Endothelial cell of umbilical vein (primary cell): ENCODE results near the gene CD2AP. TPM values are rescaled to one million over a fixed set of nuclear protein-coding genes. Genes with fewer than 3 reads are reported as not detected.

ENCODE experiments used
- BruUV-seq: library from RNA; stranded (reverse); fragments of 400-500 nt; replicated peaks from 2 replicates; lab custom pipeline; 2021; lab: Mats Ljungman, UMichigan
- CTCF ChIA-PET: fragments of 300-600, 350-600 bp; sonication (Branson Sonifier 250); formaldehyde crosslinking; loops from one replicate; lab custom pipeline; 2021; ENCODE audit warnings: antibody characterized with exemption, inconsistent platforms; lab: Charles Lee
- POLR2A ChIA-PET: fragments of 300-600, 350-600 bp; sonication (Branson Sonifier 250); formaldehyde crosslinking; loops from one replicate; lab custom pipeline; 2021; ENCODE audit warnings: antibody characterized with exemption, inconsistent platforms; lab: Charles Lee
- DNase-seq: peaks from one replicate; pipeline ENCODE4 v3.0.0-alpha.2; 2011; ENCODE audit warnings: low read depth, low spot score
- FAIRE-seq: peaks from 2 replicates; lab custom pipeline; 2011; peaks lifted over from hg19 to GRCh38; lab: Jason Lieb, UNC
- H2AFZ ChIP-seq: 2 replicates; pipeline ENCODE4 v1.6.0; 2012; ENCODE audit warnings: low read depth, low read length, control low read depth, inconsistent platforms
- H3K27ac ChIP-seq: 2 replicates; pipeline ENCODE4 v1.5.1; 2011; ENCODE audit warnings: low read depth, mild to moderate bottlenecking, control low read depth, low read length, moderate library complexity; ENCODE audit not compliant: insufficient read depth
- H3K27me3 ChIP-seq, 2 experiments: 2 replicates each; pipeline versions ENCODE4 v1.6.0 to v1.6.1; 2011; ENCODE audit warnings: low read length in 2 of 2, mixed read lengths in 1 of 2; ENCODE audit not compliant: control insufficient read depth in 2 of 2, insufficient read depth in 2 of 2
- H3K36me3 ChIP-seq, 2 experiments: 2 replicates in 1 of 2; 3 replicates in 1 of 2; pipeline ENCODE4 v1.5.1; 2011; ENCODE audit warnings: low read length in 2 of 2, mild to moderate bottlenecking in 1 of 2, moderate library complexity in 1 of 2; ENCODE audit not compliant: control insufficient read depth in 2 of 2, insufficient read depth in 2 of 2; ENCODE audit errors: extremely low read depth in 1 of 2
- H3K4me1 ChIP-seq: 3 replicates; pipeline ENCODE4 v1.5.1; 2011; ENCODE audit warnings: mild to moderate bottlenecking, low read length; ENCODE audit not compliant: control insufficient read depth, insufficient read depth; ENCODE audit errors: extremely low read depth
- H3K4me2 ChIP-seq: 2 replicates; pipeline ENCODE4 v1.6.1; 2011; ENCODE audit warnings: low read length, control low read depth, mixed read lengths; ENCODE audit not compliant: insufficient read depth
- H3K4me3 ChIP-seq, 3 experiments: fragments of 200-600 bp in 1 of 3; sonication (generic), shearing (Covaris generic) in 1 of 3; replicated peaks in 1 of 3; 2 replicates each; pipeline ENCODE4 v1.5.1; 2011 to 2016; ENCODE audit warnings: control low read depth in 3 of 3, low read length in 3 of 3, mild to moderate bottlenecking in 2 of 3, inconsistent platforms in 1 of 3, low read depth in 1 of 3, moderate library complexity in 1 of 3; ENCODE audit not compliant: insufficient read depth in 1 of 3
- H3K79me2 ChIP-seq: 2 replicates; pipeline ENCODE4 v1.6.0; 2012; ENCODE audit warnings: low read length, inconsistent platforms; ENCODE audit not compliant: control insufficient read depth, insufficient read depth
- H3K9ac ChIP-seq: replicated peaks from 2 replicates; pipeline ENCODE3; 2011; ENCODE audit warnings: low read length, control low read depth; ENCODE audit not compliant: insufficient read depth; ENCODE audit errors: extremely low read depth
- H3K9me1 ChIP-seq: replicated peaks from 3 replicates; pipeline ENCODE4 v1.6.0; 2011; ENCODE audit warnings: mild to moderate bottlenecking, low read length; ENCODE audit not compliant: control insufficient read depth, insufficient read depth; ENCODE audit errors: extremely low read depth
- H3K9me3 ChIP-seq: replicated peaks from 2 replicates; pipeline ENCODE4 v1.5.1; 2012; ENCODE audit warnings: low read length, inconsistent platforms; ENCODE audit not compliant: control insufficient read depth, insufficient read depth
- H4K20me1 ChIP-seq: replicated peaks from 2 replicates; pipeline ENCODE3; 2011; ENCODE audit warnings: mild to moderate bottlenecking, low read length; ENCODE audit not compliant: control insufficient read depth, insufficient read depth; ENCODE audit errors: extremely low read depth
- EZH2 ChIP-seq: IDR thresholded peaks from 2 replicates; pipeline ENCODE4 v1.6.1; 2012; ENCODE audit warnings: borderline replicate concordance, low read depth, mild to moderate bottlenecking, moderate library complexity, low read length, inconsistent platforms; ENCODE audit not compliant: severe bottlenecking
- FOS ChIP-seq: IDR thresholded peaks from 2 replicates; pipeline ENCODE4 v1.6.1; 2011; ENCODE audit warnings: mild to moderate bottlenecking, low read length, moderate library complexity, borderline replicate concordance; ENCODE audit not compliant: insufficient read depth
- GATA2 ChIP-seq: IDR thresholded peaks from 2 replicates; pipeline ENCODE4 v1.7.0; 2011; ENCODE audit warnings: low read depth, mild to moderate bottlenecking, moderate library complexity, mixed read lengths, low read length; ENCODE audit not compliant: insufficient read length, insufficient read depth
- JUN ChIP-seq: IDR thresholded peaks from 2 replicates; pipeline ENCODE4 v1.6.1; 2011; ENCODE audit warnings: borderline replicate concordance, low read depth; ENCODE audit not compliant: insufficient read length, insufficient read depth
- MAX ChIP-seq: IDR thresholded peaks from 2 replicates; pipeline ENCODE4 v1.6.1; 2011; ENCODE audit not compliant: insufficient read depth, insufficient read length
- MYC ChIP-seq: IDR thresholded peaks from one replicate; pipeline ENCODE4 v1.6.1; 2011; ENCODE audit warnings: mild to moderate bottlenecking, low read depth, low read length
- POLR2A ChIP-seq: IDR thresholded peaks from 2 replicates; pipeline ENCODE4 v1.6.1; 2012; ENCODE audit warnings: low read depth, mild to moderate bottlenecking, control low read depth, low read length
- POLR2AphosphoS5 ChIP-seq: IDR thresholded peaks from 2 replicates; pipeline ENCODE4 v1.6.1; 2012; ENCODE audit warnings: low read depth, mild to moderate bottlenecking, control low read depth, low read length, moderate library complexity; ENCODE audit not compliant: insufficient read depth
- dilution Hi-C: fragments of 300-500 bp; cut with MboI; formaldehyde crosslinking; loops from one replicate; pipeline ENCODE4 v1.15.0; 2019; ENCODE audit warnings: low sequenced_read_pairs; ENCODE audit not compliant: extremely low pct_ligation_motif_present
- intact Hi-C: fragments of 100-400 bp; cut with micrococcal nuclease; formaldehyde crosslinking; loops from one replicate; pipeline ENCODE4 v1.10.0; 2022
- polyA plus RNA-seq, 4 experiments: library from polyadenylated mRNA; depleted of rRNA in 3 of 4; stranded (reverse) in 3 of 4; unstranded in 1 of 4; fragments of >200 nt; gene quantifications; 2 replicates each; pipeline versions ENCODE4 v1.2.1 to v1.2.3, GENCODE V29; 2011 to 2012; ENCODE audit warnings: missing spikeins in 1 of 4
- total RNA-seq: library from RNA; stranded (reverse); gene quantifications from 2 replicates; pipeline ENCODE4 v1.2.3, GENCODE V29; 2021
- TF ChIP-seq, protein P1 (sequence below), 2 donors: IDR thresholded peaks; 1 replicate in 1 of 2; 2 replicates in 1 of 2; pipeline ENCODE4 v1.5.1; 2011; ENCODE audit warnings: low read length in 2 of 2, mild to moderate bottlenecking in 2 of 2, moderate library complexity in 2 of 2, control low read depth in 1 of 2, inconsistent platforms in 1 of 2, low read depth in 1 of 2; ENCODE audit not compliant: insufficient read depth in 1 of 2; ENCODE audit errors: extremely low read depth in 1 of 2

The CD2AP gene
- total and polyA plus RNA-seq, 2 donors (not counting 3 experiments of a cell fraction or from before 2014, with no cell fraction given) = 4.2 to 39.8 TPM

DNA sequence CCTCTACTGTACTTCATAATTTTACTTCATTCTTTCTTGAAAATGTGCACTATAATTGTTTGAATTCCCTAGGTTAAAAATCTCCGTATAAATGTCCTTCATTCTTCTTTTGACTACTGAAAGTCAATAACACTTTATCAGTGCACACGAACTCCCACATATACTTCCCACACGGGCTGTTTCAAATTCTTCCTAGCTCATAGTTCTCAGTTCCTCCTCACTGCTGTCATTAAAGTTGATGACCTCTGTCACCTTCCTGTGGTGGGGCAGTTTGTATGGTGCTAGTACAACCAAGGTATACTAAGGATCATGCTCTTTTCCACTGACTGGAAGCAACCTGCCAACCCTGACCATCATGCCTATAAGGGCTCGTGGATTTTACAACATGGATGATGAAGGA, 40.0 kb upstream of the CD2AP start:
- no peak for DNase-seq
- BruUV-seq = no TSS peak
- H3K9me1 ChIP-seq = no peaks in the 10 kb centered on the region
- no peaks in the 10 kb centered on the region for H3K36me3 ChIP-seq
- no peak overlapping the region for H2AFZ ChIP-seq
- H4K20me1 ChIP-seq = no peaks in the 10 kb centered on the region
- ChIA-PET POLR2A (no interaction called here), CTCF (interaction anchor here (1.1 kb wide), 1 partner anchor 350 kb away, joined by 3 read pairs; no protein-coding TSS in a partner anchor)
- no peaks in the 10 kb centered on the region for H3K4me1 ChIP-seq
- intact Hi-C loops = no loop called here
- H3K27me3 ChIP-seq = no peaks in the 10 kb centered on the region
- no peak overlapping the region for H3K4me3 ChIP-seq
- no peaks in the 10 kb centered on the region for H3K9me3 ChIP-seq
- no peaks in the 10 kb centered on the region for H3K79me2 ChIP-seq
- H3K4me2 ChIP-seq = no peak overlapping the region
- dilution Hi-C loops = no loop called here
- no peak overlapping the region for H3K9ac ChIP-seq
- no peak overlapping the region for H3K27ac ChIP-seq
- TF ChIP-seq MAX (no peak), JUN (no peak), EZH2 (no peak), MYC (no peak), GATA2 (no peak), FOS (no peak), POLR2AphosphoS5 (no peak), POLR2A (no peak)
- TF ChIP-seq, protein P1, sequence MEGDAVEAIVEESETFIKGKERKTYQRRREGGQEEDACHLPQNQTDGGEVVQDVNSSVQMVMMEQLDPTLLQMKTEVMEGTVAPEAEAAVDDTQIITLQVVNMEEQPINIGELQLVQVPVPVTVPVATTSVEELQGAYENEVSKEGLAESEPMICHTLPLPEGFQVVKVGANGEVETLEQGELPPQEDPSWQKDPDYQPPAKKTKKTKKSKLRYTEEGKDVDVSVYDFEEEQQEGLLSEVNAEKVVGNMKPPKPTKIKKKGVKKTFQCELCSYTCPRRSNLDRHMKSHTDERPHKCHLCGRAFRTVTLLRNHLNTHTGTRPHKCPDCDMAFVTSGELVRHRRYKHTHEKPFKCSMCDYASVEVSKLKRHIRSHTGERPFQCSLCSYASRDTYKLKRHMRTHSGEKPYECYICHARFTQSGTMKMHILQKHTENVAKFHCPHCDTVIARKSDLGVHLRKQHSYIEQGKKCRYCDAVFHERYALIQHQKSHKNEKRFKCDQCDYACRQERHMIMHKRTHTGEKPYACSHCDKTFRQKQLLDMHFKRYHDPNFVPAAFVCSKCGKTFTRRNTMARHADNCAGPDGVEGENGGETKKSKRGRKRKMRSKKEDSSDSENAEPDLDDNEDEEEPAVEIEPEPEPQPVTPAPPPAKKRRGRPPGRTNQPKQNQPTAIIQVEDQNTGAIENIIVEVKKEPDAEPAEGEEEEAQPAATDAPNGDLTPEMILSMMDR (IDR thresholded peaks at IDR 0.05; ENCODE audit: extremely low read depth in 1 of 2, insufficient read depth in 1 of 2, low read depth in 1 of 2, low read length in 2 of 2) = no peak
- FAIRE-seq = no peak
